MM.1S (cell line): ENCODE data around the gene ZNF675.
"Not testable (repeated sequence)": the region's sequence is repeated elsewhere in the genome, so short reads cannot be mapped to it uniquely, and the experiment has no call there.

Experiments
- EZH2 ChIP-seq: fragments of 300-600 bp; sonication (generic); optimal IDR thresholded peaks from 2 replicates; pipeline ENCODE3; 2017; ENCODE audit warnings: low read depth, mild to moderate bottlenecking, antibody characterized with exemption, low read length, mixed read lengths
- TF ChIP-seq, protein P1 (sequence below): fragments of 300-600 bp; sonication (generic); IDR thresholded peaks from 2 replicates; pipeline ENCODE4 v1.5.1; 2016; ENCODE audit warnings: antibody characterized with exemption, low read length, mixed read lengths

GRCh38 chr19:23668606-23669005, 18.4 kb downstream of the ZNF675 start:
- not testable (repeated sequence) for TF ChIP-seq EZH2
- TF ChIP-seq, protein P1, sequence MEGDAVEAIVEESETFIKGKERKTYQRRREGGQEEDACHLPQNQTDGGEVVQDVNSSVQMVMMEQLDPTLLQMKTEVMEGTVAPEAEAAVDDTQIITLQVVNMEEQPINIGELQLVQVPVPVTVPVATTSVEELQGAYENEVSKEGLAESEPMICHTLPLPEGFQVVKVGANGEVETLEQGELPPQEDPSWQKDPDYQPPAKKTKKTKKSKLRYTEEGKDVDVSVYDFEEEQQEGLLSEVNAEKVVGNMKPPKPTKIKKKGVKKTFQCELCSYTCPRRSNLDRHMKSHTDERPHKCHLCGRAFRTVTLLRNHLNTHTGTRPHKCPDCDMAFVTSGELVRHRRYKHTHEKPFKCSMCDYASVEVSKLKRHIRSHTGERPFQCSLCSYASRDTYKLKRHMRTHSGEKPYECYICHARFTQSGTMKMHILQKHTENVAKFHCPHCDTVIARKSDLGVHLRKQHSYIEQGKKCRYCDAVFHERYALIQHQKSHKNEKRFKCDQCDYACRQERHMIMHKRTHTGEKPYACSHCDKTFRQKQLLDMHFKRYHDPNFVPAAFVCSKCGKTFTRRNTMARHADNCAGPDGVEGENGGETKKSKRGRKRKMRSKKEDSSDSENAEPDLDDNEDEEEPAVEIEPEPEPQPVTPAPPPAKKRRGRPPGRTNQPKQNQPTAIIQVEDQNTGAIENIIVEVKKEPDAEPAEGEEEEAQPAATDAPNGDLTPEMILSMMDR: not testable (repeated sequence)
